Caco-2 (cell line): ENCODE data around the gene FAM181A. TPM values are rescaled to one million over a fixed set of nuclear protein-coding genes. Genes with fewer than 3 reads are reported as not detected.

Experiments used
- BruUV-seq: library from RNA; stranded (reverse); fragments of 400-500 nt; replicated peaks from 2 replicates; lab custom pipeline; 2021; lab: Mats Ljungman, UMichigan
- CTCF ChIA-PET: fragments of 300-600 bp; sonication (Branson Sonifier 250); formaldehyde crosslinking; loops from one replicate; lab custom pipeline; 2022; ENCODE audit warnings: antibody characterized with exemption; lab: Charles Lee
- POLR2A ChIA-PET: fragments of 300-600 bp; sonication (Branson Sonifier 250); formaldehyde crosslinking; loops from one replicate; lab custom pipeline; 2022; ENCODE audit warnings: antibody characterized with exemption; lab: Charles Lee
- DNase-seq, 2 experiments: peaks; one replicate each; pipeline versions ENCODE4 v3.0.0 to v3.0.0-alpha.2; 2020 to 2022
- H3K27me3 ChIP-seq: replicated peaks from 2 replicates; pipeline ENCODE4 v1.6.0; 2011; ENCODE audit warnings: low read length; ENCODE audit not compliant: control insufficient read depth, insufficient read depth
- H3K36me3 ChIP-seq: 2 replicates; pipeline ENCODE4 v1.5.1; 2011; ENCODE audit warnings: low read length; ENCODE audit not compliant: control insufficient read depth, insufficient read depth
- H3K4me1 ChIP-seq: fragments of 250-450 bp; sonication (Bioruptor Pico); 2 replicates; pipeline ENCODE4 v1.5.1; 2020; ENCODE audit warnings: mild to moderate bottlenecking
- H3K4me3 ChIP-seq: 2 replicates; pipeline ENCODE4 v1.5.1; 2011; ENCODE audit warnings: low read depth, mild to moderate bottlenecking, control low read depth, low read length
- H3K9me3 ChIP-seq: fragments of 250-450 bp; sonication (Bioruptor Pico); 2 replicates; pipeline ENCODE4 v1.5.1; 2020; ENCODE audit warnings: mild to moderate bottlenecking, moderate library complexity
- H3K27ac Mint-ChIP-seq: one replicate; pipeline ENCODE4 v1.8.0; 2022; ENCODE audit warnings: mixed read lengths; ENCODE audit not compliant: unreplicated experiment
- H3K27me3 Mint-ChIP-seq: one replicate; pipeline ENCODE4 v1.8.0; 2022; ENCODE audit warnings: mixed read lengths; ENCODE audit not compliant: insufficient read depth, unreplicated experiment
- H3K36me3 Mint-ChIP-seq: one replicate; pipeline ENCODE4 v1.8.0; 2022; ENCODE audit warnings: mild to moderate bottlenecking, mixed read lengths; ENCODE audit not compliant: insufficient read depth, unreplicated experiment
- H3K4me1 Mint-ChIP-seq: one replicate; pipeline ENCODE4 v1.8.0; 2022; ENCODE audit warnings: low read depth, mixed read lengths; ENCODE audit not compliant: unreplicated experiment
- H3K4me3 Mint-ChIP-seq: one replicate; pipeline ENCODE4 v1.8.0; 2022; ENCODE audit warnings: mild to moderate bottlenecking, moderate library complexity, mixed read lengths; ENCODE audit not compliant: unreplicated experiment
- H3K9me3 Mint-ChIP-seq: one replicate; pipeline ENCODE4 v1.8.0; 2022; ENCODE audit warnings: mixed read lengths; ENCODE audit not compliant: unreplicated experiment
- CTCF ChIP-seq, 2 experiments: fragments of 200-600 bp in 1 of 2; IDR thresholded peaks; 1 replicate in 1 of 2; 2 replicates in 1 of 2; pipeline versions ENCODE4 v1.5.1 to v1.8.0; 2011 to 2022; ENCODE audit warnings: antibody characterized with exemption in 1 of 2, control low read depth in 1 of 2, inconsistent platforms in 1 of 2, low read depth in 1 of 2, low read length in 1 of 2, mild to moderate bottlenecking in 1 of 2, moderate library complexity in 1 of 2; ENCODE audit not compliant: insufficient read depth in 1 of 2, severe bottlenecking in 1 of 2, unreplicated experiment in 1 of 2
- intact Hi-C: fragments of 100-400 bp; cut with micrococcal nuclease; formaldehyde crosslinking; loops from one replicate; pipeline ENCODE4 v1.10.0; 2022; ENCODE audit not compliant: unreplicated experiment
- total RNA-seq: library from RNA; stranded (reverse); gene quantifications from 2 replicates; pipeline ENCODE4 v1.2.3, GENCODE V29; 2022

FAM181A gene
- total RNA-seq, 1 experiment from 2014 or later, result not detected

GRCh38 chr14:93927800-93928145 lies 629 bp downstream of the FAM181A start:
- CTCF ChIA-PET, result interaction anchor here (0.6 kb wide), 1 partner anchor 96 kb away, joined by 3 read pairs; no protein-coding TSS in a partner anchor

GRCh38 chr14:93928184-93929047 lies 1.3 kb downstream of the FAM181A start:
- CTCF ChIA-PET, result interaction anchor here (0.6 kb wide), 1 partner anchor 96 kb away, joined by 3 read pairs; no protein-coding TSS in a partner anchor
- H3K4me1 Mint-ChIP-seq, result no peaks in the 10 kb centered on the region
- no peak overlapping the region for H3K27ac Mint-ChIP-seq
- BruUV-seq, result no TSS peak
- POLR2A ChIA-PET, result no interaction called here
- no peak overlapping the region for H3K4me3 ChIP-seq
- H3K9me3 Mint-ChIP-seq, result no peaks in the 10 kb centered on the region
- intact Hi-C loops, result no loop called here
- no peaks in the 10 kb centered on the region for H3K9me3 ChIP-seq
- H3K36me3 Mint-ChIP-seq, result no peaks in the 10 kb centered on the region
- no peaks in the 10 kb centered on the region for H3K27me3 ChIP-seq
- H3K27me3 Mint-ChIP-seq, result no peaks in the 10 kb centered on the region
- no peaks in the 10 kb centered on the region for H3K36me3 ChIP-seq
- no peak for TF ChIP-seq CTCF (IDR thresholded peaks at IDR 0.05; ENCODE audit: insufficient read depth in 1 of 2, low read depth in 1 of 2, low read length in 1 of 2, severe bottlenecking in 1 of 2, unreplicated experiment in 1 of 2)
- H3K4me3 Mint-ChIP-seq, result no peak overlapping the region
- no peaks in the 10 kb centered on the region for H3K4me1 ChIP-seq
- no peak for DNase-seq

More at GRCh38 chr14:93927800-93928145, 629 bp downstream of the FAM181A start:
- intact Hi-C loops, result no loop called here
- Histone ChIP-seq H3K27me3 (no peaks in the 10 kb centered on the region), H3K4me3 (no peak overlapping the region), H3K4me1 (no peaks in the 10 kb centered on the region), H3K36me3 (no peaks in the 10 kb centered on the region), H3K9me3 (no peaks in the 10 kb centered on the region)
- H3K9me3 Mint-ChIP-seq, result no peaks in the 10 kb centered on the region
- BruUV-seq, result no TSS peak
- H3K4me3 Mint-ChIP-seq, result no peak overlapping the region
- POLR2A ChIA-PET, result no interaction called here
- no peaks in the 10 kb centered on the region for H3K4me1 Mint-ChIP-seq
- no peak for DNase-seq
- no peaks in the 10 kb centered on the region for H3K36me3 Mint-ChIP-seq
- no peak for TF ChIP-seq CTCF (IDR thresholded peaks at IDR 0.05; ENCODE audit: insufficient read depth in 1 of 2, low read depth in 1 of 2, low read length in 1 of 2, severe bottlenecking in 1 of 2, unreplicated experiment in 1 of 2)
- H3K27ac Mint-ChIP-seq, result no peak overlapping the region
- no peaks in the 10 kb centered on the region for H3K27me3 Mint-ChIP-seq

- no peak for DNase-seq
- no peak overlapping the region for H3K27ac Mint-ChIP-seq
- Histone ChIP-seq H3K36me3 (no peaks in the 10 kb centered on the region), H3K9me3 (no peaks in the 10 kb centered on the region), H3K4me3 (no peak overlapping the region), H3K27me3 (no peaks in the 10 kb centered on the region), H3K4me1 (no peaks in the 10 kb centered on the region)
- ChIA-PET POLR2A (no interaction called here), CTCF (no interaction called here)
- no peaks in the 10 kb centered on the region for H3K27me3 Mint-ChIP-seq
- intact Hi-C loops, result no loop called here
- BruUV-seq, result no TSS peak
- H3K4me3 Mint-ChIP-seq, result no peak overlapping the region
- no peak for TF ChIP-seq CTCF (IDR thresholded peaks at IDR 0.05; ENCODE audit: insufficient read depth in 1 of 2, low read depth in 1 of 2, low read length in 1 of 2, severe bottlenecking in 1 of 2, unreplicated experiment in 1 of 2)
- no peaks in the 10 kb centered on the region for H3K36me3 Mint-ChIP-seq
- H3K4me1 Mint-ChIP-seq, result no peaks in the 10 kb centered on the region
- H3K9me3 Mint-ChIP-seq, result no peaks in the 10 kb centered on the region
Observed at GRCh38 chr14:93929048-93929535, 1.9 kb downstream of the FAM181A start.
